ENCODE measurements around the gene FLNC. TPM values are rescaled to one million over a fixed set of nuclear protein-coding genes. Genes with fewer than 3 reads are reported as not detected.

Gene FLNC
- total RNA-seq, 1 donor from 2014 or later, result 839 TPM

DNA sequence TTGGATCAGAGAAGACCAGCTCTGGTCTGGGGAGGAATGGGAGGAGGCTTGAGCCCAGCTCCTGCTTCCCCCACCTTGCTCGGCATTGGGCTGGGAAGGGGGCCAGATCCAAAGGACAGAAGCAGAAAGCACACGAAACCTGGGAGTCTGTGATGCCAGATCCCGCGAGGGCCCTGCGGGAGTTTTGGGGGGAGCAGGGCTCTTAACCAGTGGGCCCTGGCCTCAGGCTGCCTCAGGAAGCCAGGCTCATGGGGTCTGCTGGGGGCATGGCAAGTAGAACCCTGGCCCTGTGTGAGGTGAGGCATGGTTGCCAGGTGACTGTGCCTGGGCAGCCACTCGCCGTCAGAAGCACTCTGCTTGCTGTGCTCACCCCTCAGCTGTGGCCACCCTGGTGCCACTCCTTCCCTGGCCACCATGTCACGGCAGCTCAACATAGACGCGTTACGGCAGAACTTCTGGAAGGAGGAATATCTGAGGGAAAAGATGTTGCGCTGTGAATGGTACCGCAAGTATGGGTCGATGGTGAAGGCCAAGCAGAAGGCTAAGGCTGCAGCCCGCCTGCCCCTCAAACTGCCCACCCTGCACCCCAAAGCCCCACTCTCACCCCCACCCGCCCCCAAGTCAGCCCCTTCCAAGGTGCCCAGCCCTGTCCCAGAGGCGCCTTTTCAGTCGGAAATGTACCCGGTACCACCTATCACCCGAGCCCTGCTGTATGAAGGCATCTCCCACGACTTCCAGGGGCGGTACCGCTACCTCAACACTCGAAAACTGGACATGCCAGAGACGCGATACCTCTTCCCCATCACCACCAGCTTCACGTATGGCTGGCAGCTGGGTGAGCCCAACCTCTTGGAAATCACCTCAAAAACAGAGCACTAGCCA is 36.0 kb downstream of the FLNC start:
- no peak for DNase-seq
- intact Hi-C loops (cut with micrococcal nuclease), result no loop called here
- Histone ChIP-seq H3K4me1 (peaks cover 45% of the 10 kb centered on the region), H3K9me3 (replicated peaks) (no peaks in the 10 kb centered on the region), H3K27ac (replicated peaks) (no peak overlapping the region), H3K27me3 (ENCODE audit: low read depth) (peaks cover 10% of the 10 kb centered on the region), H3K36me3 (peaks cover 17% of the 10 kb centered on the region), H3K4me3 (no peak overlapping the region)
- TF ChIP-seq CTCF (IDR thresholded peaks at IDR 0.05; ENCODE audit: borderline replicate concordance), result no peak

DNA sequence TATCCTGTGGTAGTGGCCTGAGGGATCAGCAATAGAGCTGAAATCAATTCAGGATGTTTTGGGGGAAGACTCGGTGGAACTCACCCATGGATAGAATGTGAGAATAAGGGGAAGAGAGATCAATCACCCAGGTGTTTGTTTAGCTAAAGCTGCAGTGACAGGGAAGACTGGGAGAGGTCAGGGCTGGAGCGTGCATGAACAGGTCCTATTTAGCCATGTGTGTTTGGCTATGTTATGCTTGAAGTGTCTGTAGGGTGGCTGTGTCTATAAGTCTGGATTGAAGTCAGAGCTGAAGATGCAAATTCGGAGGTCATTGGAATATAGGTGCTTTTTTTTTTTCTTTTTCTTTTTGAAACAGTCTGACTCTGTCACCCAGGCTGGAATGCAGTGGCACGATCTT is 37.0 kb downstream of the FLNC start:
- TF ChIP-seq CTCF (IDR thresholded peaks at IDR 0.05; ENCODE audit: borderline replicate concordance), result no peak
- Histone ChIP-seq H3K9me3 (replicated peaks) (no peaks in the 10 kb centered on the region), H3K36me3 (peaks cover 17% of the 10 kb centered on the region), H3K4me3 (no peak overlapping the region), H3K4me1 (peaks cover 41% of the 10 kb centered on the region), H3K27ac (replicated peaks) (no peak overlapping the region), H3K27me3 (ENCODE audit: low read depth) (peaks cover 10% of the 10 kb centered on the region)
- DNase-seq, result no peak
- intact Hi-C loops (cut with micrococcal nuclease), result no loop called here

DNA sequence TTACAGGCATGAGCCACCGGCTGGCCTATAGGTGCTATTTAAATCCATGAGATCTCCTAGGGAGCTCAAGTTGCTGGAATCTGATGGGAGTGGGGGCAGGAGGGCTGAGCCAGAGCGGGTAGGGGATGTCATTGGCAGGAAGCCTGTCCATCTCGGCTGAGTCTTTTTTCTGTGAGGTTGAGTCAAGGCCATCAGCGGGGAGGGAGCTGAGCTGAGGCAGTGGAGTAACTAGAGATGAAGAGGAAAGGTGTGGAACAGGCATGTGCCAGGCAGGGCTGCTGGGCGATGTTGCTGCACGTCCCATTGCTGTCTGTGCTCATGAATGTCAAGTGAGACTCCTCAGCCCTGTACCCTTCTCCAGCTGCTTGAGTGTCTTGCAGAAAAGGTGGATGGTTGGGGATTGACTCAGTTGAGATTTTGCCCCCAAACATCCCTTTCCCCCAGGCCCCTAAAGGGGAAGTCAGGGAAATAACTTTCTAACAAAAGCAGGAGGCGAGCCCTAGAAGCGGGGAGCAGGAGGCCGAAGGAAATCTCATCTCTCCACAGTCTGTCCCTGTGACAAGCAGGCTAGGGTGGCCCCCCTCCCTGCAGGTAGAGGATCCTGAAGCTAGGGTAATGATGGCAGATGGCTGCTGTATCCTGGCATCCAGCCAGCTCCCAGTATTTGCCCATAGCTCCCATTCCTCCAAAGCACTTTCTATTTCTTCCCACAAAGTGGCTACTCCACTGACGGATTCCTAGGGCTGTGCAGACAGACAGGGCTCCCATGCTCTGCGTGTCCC is 37.8 kb downstream of the FLNC start:
- TF ChIP-seq CTCF (IDR thresholded peaks at IDR 0.05; ENCODE audit: borderline replicate concordance), result no peak
- intact Hi-C loops (cut with micrococcal nuclease), result no loop called here
- Histone ChIP-seq H3K36me3 (peaks cover 17% of the 10 kb centered on the region), H3K4me1 (peaks cover 35% of the 10 kb centered on the region), H3K27me3 (ENCODE audit: low read depth) (peaks cover 10% of the 10 kb centered on the region), H3K27ac (replicated peaks) (no peak overlapping the region), H3K4me3 (no peak overlapping the region), H3K9me3 (replicated peaks) (no peaks in the 10 kb centered on the region)
- no peak for DNase-seq

DNA sequence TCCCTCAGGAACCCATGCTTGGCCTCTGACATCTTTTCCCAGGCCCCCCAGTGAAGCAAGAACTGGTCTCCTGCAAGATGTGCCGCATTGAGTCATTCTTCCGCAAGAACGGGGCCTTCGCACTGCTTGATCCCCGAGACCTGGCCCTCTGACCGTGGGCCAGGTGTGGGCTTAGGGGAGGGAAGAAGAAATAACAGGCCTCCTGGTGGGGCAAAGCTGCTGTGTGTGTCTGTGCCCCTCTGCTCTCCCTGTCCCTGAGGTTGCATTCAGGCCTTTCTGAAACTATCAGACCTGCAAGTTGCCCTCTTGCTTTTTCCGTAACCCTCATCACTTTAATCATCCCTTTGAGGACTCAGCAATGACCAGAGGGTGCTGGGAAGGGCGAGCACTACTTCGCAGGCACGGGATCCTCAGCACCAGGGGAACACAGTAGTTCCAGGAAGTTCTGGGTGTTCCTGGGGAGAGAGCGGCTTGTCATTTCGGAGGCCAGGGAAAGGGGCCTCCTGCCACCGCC is 38.5 kb downstream of the FLNC start:
- DNase-seq, result no peak
- Histone ChIP-seq H3K9me3 (replicated peaks) (no peaks in the 10 kb centered on the region), H3K27me3 (ENCODE audit: low read depth) (peaks cover 10% of the 10 kb centered on the region), H3K36me3 (peaks cover 17% of the 10 kb centered on the region), H3K27ac (replicated peaks) (no peak overlapping the region), H3K4me3 (peak overlapping the region; percentile 74), H3K4me1 (peaks cover 29% of the 10 kb centered on the region)
- intact Hi-C loops (cut with micrococcal nuclease), result no loop called here
- no peak for TF ChIP-seq CTCF (IDR thresholded peaks at IDR 0.05; ENCODE audit: borderline replicate concordance)

DNA sequence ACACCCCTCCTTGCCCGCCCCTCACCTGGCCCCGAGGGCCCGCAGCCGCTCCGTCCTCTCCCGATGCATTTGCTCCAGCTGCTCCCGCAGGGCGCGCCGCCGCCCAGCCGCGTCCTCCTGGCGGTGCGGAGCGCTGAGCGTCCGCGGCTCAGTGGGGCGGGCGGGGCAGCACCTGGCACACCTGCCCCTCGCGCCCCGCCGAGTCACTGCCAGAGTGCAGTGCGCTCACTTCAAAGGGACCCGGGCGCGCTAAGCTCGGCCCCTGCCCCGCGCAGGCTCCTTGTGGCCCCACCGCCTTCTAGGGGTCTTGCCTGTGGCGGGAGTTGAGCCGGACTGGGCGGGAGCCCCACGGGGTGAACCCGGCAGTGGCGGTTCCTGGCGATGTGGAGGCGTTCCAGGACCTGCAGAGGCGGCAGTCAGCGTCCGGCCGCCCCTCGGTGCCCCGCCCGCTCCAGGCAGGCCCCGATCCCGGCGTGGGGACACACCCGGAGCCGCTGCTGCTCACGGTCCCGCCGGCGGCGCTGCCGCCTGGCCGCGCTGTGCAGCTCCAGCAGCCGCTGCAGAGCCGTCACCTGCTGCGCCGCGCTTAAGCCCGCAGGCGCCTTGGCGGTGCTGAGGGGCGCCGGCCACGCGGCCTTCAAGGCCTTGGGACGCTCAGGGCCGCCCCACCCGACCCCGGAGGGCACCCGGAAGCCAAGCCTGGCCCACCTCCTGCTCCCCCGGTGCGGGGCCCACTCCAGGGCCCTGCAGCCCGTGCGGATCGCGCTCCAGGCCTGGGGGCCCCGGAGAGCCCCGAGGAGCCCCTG is 39.1 kb downstream of the FLNC start:
- H3K27ac ChIP-seq (replicated peaks), result no peak overlapping the region

More for the DNA sequence above, 39.1 kb downstream of the FLNC start:
- TF ChIP-seq CTCF (IDR thresholded peaks at IDR 0.05; ENCODE audit: borderline replicate concordance), result peak; percentile 33
- Histone ChIP-seq H3K9me3 (replicated peaks) (no peaks in the 10 kb centered on the region), H3K4me3 (peak overlapping the region; percentile 74), H3K27me3 (ENCODE audit: low read depth) (peaks cover 10% of the 10 kb centered on the region), H3K36me3 (peaks cover 17% of the 10 kb centered on the region), H3K4me1 (peaks cover 22% of the 10 kb centered on the region)
- DNase-seq, result peak; percentile 42
- intact Hi-C loops (cut with micrococcal nuclease), result no loop called here
